GM13976 (cell line): ENCODE data around the gene RNF167.
"Not testable (repeated sequence)": the region's sequence is repeated elsewhere in the genome, so short reads cannot be mapped to it uniquely, and the experiment has no call there.

ENCODE experiments used
- DNase-seq: peaks from one replicate; pipeline ENCODE4 v3.0.0; 2012; ENCODE audit warnings: low spot score
- in situ Hi-C: fragments of 300-500 bp; cut with MboI; formaldehyde crosslinking; loops from one replicate; pipeline ENCODE4 v1.12.0; 2022; ENCODE audit warnings: low sequenced_read_pairs, mixed read lengths, inconsistent platforms; ENCODE audit not compliant: unreplicated experiment
- TF ChIP-seq, protein P1 (sequence below): IDR thresholded peaks from 2 replicates; pipeline ENCODE4 v1.5.1; 2012; ENCODE audit warnings: borderline replicate concordance, mild to moderate bottlenecking; ENCODE audit not compliant: insufficient read depth; ENCODE audit errors: extremely low read depth, missing control alignments, control extremely low read depth

The RNF167 gene

DNA sequence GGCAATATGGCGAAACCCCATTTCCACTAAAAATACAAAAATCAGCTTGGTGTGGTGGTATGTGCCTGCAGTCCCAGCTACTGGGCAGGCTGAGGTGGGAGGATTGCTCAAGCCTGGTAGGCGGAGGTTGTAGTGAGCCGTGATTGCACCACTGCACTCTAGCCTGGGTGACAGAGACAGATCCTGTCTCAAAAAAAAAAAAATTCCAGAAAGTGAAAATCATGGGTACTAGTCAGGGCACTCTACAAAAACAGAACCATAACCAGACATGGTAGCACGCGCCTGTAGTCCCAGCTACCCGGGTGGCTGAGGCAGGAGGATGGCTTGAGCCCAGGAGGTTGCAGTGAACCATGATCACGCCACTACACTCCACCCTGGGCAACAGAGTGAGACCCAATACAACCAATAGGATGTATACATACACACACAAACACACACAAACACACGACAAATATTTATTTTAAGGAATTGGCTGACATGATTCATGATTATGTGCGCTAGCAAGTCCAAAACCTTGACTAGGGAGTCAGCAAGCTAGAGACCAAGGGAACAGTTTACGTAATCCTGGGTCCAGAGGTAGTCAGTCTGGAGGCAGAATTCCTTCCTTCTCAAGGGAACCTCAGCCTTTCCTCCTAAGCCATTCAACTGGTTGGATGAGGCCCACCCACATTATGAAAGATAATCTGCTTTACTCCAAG is 19.6 kb upstream of the RNF167 start:
- in situ Hi-C loops = no loop called here
- TF ChIP-seq, protein P1, sequence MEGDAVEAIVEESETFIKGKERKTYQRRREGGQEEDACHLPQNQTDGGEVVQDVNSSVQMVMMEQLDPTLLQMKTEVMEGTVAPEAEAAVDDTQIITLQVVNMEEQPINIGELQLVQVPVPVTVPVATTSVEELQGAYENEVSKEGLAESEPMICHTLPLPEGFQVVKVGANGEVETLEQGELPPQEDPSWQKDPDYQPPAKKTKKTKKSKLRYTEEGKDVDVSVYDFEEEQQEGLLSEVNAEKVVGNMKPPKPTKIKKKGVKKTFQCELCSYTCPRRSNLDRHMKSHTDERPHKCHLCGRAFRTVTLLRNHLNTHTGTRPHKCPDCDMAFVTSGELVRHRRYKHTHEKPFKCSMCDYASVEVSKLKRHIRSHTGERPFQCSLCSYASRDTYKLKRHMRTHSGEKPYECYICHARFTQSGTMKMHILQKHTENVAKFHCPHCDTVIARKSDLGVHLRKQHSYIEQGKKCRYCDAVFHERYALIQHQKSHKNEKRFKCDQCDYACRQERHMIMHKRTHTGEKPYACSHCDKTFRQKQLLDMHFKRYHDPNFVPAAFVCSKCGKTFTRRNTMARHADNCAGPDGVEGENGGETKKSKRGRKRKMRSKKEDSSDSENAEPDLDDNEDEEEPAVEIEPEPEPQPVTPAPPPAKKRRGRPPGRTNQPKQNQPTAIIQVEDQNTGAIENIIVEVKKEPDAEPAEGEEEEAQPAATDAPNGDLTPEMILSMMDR = no peak
- DNase-seq = no peak

DNA sequence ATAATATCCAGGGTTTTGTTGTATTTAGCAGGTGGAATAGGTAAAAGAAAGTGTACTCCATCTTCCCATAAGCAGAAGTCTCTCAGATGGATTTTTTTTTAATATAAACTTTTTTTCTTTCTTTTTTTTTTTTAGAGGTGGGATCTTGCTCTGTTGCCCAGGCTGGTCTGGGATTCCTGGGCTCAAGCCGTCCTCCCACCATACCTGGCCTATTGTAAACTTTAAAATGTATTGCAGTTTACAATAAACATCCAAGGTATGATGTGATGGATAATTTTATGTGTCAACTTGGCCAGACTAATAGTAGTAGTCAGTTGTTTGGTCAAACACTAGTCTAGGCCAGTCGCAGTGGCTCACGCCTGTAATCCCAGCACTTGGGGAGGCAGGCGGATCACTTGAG is 18.7 kb upstream of the RNF167 start:
- DNase-seq = no peak
- TF ChIP-seq, protein P1 = no peak
- in situ Hi-C loops = no loop called here

DNA sequence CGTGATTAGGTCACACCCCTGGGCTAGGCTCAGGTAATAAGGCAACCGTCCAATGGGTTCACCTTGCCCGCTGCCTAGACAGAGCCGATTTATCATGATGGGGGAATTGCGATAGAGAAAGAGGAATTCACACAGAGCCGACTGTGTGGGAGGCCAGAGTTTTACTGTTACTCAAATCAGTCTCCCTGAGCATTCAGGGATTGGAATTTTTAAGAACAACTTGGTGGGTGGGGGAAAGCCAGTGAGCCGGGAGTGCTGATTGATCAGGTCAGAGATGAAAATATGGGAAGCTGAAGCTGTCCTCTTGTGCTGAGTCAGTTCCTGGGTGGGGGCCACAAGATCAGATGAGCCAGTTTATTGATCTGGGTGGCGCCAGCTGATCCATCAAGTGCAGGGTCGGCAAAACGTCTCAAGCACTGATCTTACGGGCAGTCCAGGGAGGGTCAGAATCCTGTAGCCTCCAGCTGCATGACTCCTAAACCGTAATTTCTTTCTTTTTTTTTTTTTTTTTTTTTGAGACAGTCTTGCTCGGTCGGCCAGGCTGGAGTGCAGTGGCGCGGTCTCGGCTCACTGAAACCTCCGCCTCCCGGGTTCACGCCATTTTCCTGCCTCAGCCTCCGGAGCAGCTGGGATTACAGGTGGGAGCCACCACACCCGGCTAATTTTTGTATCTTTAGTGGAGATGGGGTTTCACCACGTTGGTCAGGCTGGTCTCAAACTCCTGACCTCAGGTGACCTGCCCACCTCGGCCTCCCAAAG is 13.3 kb upstream of the RNF167 start:
- DNase-seq, in situ Hi-C loops: not testable (repeated sequence)

DNA sequence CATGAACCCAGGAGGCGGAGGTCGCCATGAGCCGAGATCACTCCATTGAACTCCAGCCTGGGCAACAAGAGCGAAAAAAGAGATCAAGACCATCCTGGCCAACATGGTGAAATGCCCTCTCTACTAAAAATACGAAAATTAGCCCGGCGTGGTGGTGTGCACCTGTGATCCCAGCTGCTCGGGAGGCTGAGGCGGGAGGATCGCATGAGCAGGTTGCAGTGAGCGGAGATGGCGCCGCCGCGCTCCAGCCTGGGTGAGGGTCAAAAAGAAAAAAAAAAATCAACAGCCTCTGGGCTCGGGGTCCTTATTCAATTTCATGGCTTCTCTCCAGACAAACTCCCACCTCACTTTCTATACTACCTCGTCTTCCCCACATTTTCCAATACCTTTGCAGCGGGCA is 11.2 kb upstream of the RNF167 start:
- in situ Hi-C loops = no loop called here
- TF ChIP-seq, protein P1 = no peak

DNA sequence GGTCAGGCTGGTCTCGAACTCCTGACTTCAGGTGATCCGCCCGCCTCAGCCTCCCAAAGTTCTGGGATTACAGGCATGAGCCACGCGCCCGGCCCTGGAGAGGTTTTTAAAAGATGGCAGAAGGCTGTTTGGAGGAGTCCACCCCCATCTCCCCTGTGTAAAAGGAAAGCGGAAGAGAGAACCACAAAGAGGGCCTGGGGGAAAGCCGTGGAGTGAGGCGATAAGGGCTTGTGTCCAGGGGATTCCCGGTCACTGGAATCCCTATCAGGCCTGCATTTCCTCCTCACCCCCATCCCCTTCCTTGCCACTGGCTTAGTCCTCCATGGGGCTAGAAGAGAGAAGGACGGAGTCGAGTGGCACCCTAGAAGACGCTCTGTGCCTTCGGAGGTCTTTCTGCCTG is 8.1 kb upstream of the RNF167 start, which contains the start of gene GP1BA:
TSS of gene GP1BA (plus strand) at position 315 of the 400 bp plus-strand sequence. CDS start 328 bp downstream, outside the sequence.
- in situ Hi-C loops = no loop called here
- TF ChIP-seq, protein P1 = no peak
- no peak for DNase-seq

More for the DNA sequence above, 11.2 kb upstream of the RNF167 start:
- no peak for DNase-seq

DNA sequence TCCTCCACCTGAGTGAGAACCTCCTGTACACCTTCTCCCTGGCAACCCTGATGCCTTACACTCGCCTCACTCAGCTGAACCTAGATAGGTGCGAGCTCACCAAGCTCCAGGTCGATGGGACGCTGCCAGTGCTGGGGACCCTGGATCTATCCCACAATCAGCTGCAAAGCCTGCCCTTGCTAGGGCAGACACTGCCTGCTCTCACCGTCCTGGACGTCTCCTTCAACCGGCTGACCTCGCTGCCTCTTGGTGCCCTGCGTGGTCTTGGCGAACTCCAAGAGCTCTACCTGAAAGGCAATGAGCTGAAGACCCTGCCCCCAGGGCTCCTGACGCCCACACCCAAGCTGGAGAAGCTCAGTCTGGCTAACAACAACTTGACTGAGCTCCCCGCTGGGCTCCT is 7.3 kb upstream of the RNF167 start:
- DNase-seq = no peak
- in situ Hi-C loops = no loop called here
- TF ChIP-seq, protein P1 = no peak

DNA sequence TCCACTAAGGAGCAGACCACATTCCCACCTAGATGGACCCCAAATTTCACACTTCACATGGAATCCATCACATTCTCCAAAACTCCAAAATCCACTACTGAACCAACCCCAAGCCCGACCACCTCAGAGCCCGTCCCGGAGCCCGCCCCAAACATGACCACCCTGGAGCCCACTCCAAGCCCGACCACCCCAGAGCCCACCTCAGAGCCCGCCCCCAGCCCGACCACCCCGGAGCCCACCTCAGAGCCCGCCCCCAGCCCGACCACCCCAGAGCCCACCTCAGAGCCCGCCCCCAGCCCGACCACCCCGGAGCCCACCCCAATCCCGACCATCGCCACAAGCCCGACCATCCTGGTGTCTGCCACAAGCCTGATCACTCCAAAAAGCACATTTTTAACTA is 6.4 kb upstream of the RNF167 start:
- DNase-seq = no peak
- TF ChIP-seq, protein P1 = no peak
- in situ Hi-C loops = no loop called here
